Naive thymus-derived CD4-positive, alpha-beta T cell (primary cell): ENCODE data around the gene ADGRG3. TPM values are rescaled to one million over a fixed set of nuclear protein-coding genes. Genes with fewer than 3 reads are reported as not detected.

Experiments
- ATAC-seq: fragments of 150-1000 bp; cut with Tn5 transposase; 2 replicates; pipeline ENCODE4 v1.10.0; 2021; ENCODE audit warnings: mild to moderate bottlenecking, moderate library complexity
- CTCF ChIA-PET: fragments of 350-600 bp; sonication (Branson Sonifier 250); formaldehyde crosslinking; loops from one replicate; lab custom pipeline; 2021; ENCODE audit warnings: antibody characterized with exemption; lab: Charles Lee
- POLR2A ChIA-PET: fragments of 350-600 bp; sonication (Branson Sonifier 250); formaldehyde crosslinking; loops from one replicate; lab custom pipeline; 2021; ENCODE audit warnings: antibody characterized with exemption, inconsistent platforms; lab: Charles Lee
- DNase-seq, 9 donors: peaks; one replicate each; pipeline versions ENCODE4 v3.0.0 to v3.0.0-alpha.2; 2020 to 2022; ENCODE audit warnings: mixed read lengths in 1 of 9
- H3K27ac ChIP-seq: one replicate; pipeline ENCODE4 v1.7.0; 2013; ENCODE audit warnings: mild to moderate bottlenecking, low read depth, low read length, moderate library complexity
- H3K27me3 ChIP-seq, 2 donors: one replicate each; pipeline ENCODE4 v1.7.0; 2013; ENCODE audit warnings: low read length in 2 of 2, mild to moderate bottlenecking in 2 of 2, moderate library complexity in 2 of 2; ENCODE audit not compliant: control insufficient read depth in 2 of 2, insufficient read depth in 2 of 2
- H3K36me3 ChIP-seq, 3 experiments: 1 replicate in 2 of 3; 2 replicates in 1 of 3; pipeline ENCODE4 v1.7.0; 2013; ENCODE audit warnings: low read length in 3 of 3, mild to moderate bottlenecking in 3 of 3, moderate library complexity in 1 of 3; ENCODE audit not compliant: insufficient read depth in 3 of 3, control insufficient read depth in 2 of 3
- H3K4me1 ChIP-seq, 2 donors: one replicate each; pipeline ENCODE4 v1.7.0; 2013; ENCODE audit warnings: low read length in 2 of 2, mild to moderate bottlenecking in 2 of 2, moderate library complexity in 1 of 2; ENCODE audit not compliant: control insufficient read depth in 2 of 2, insufficient read depth in 2 of 2
- H3K4me3 ChIP-seq: 2 replicates; pipeline ENCODE4 v1.7.0; 2013; ENCODE audit warnings: mild to moderate bottlenecking, low read length
- H3K9me3 ChIP-seq, 3 experiments: 1 replicate in 2 of 3; 2 replicates in 1 of 3; pipeline ENCODE4 v1.7.0; 2013; ENCODE audit warnings: low read length in 3 of 3; ENCODE audit not compliant: control insufficient read depth in 2 of 3
- H3K27ac Mint-ChIP-seq, 9 donors: one replicate each; pipeline ENCODE4 v1.8.0; 2020 to 2022; ENCODE audit warnings: mixed read lengths in 9 of 9, mild to moderate bottlenecking in 8 of 9, moderate library complexity in 5 of 9, inconsistent platforms in 2 of 9
- H3K27me3 Mint-ChIP-seq, 5 donors: one replicate each; pipeline ENCODE4 v1.8.0; 2021 to 2022; ENCODE audit warnings: mixed read lengths in 5 of 5, mild to moderate bottlenecking in 1 of 5
- H3K36me3 Mint-ChIP-seq, 5 donors: one replicate each; pipeline ENCODE4 v1.8.0; 2020 to 2022; ENCODE audit warnings: mixed read lengths in 5 of 5, mild to moderate bottlenecking in 3 of 5, inconsistent platforms in 1 of 5
- H3K4me1 Mint-ChIP-seq, 7 donors: one replicate each; pipeline ENCODE4 v1.8.0; 2020 to 2022; ENCODE audit warnings: mixed read lengths in 7 of 7, mild to moderate bottlenecking in 3 of 7, inconsistent platforms in 1 of 7
- H3K4me3 Mint-ChIP-seq, 10 donors: one replicate each; pipeline ENCODE4 v1.8.0; 2020 to 2022; ENCODE audit warnings: mild to moderate bottlenecking in 10 of 10, mixed read lengths in 10 of 10, moderate library complexity in 6 of 10, inconsistent platforms in 2 of 10
- H3K9me3 Mint-ChIP-seq, 11 donors: one replicate each; pipeline ENCODE4 v1.8.0; 2020 to 2022; ENCODE audit warnings: mixed read lengths in 11 of 11, mild to moderate bottlenecking in 4 of 11, inconsistent platforms in 1 of 11, moderate library complexity in 1 of 11
- intact Hi-C, 2 donors: fragments of 100-400 bp; cut with micrococcal nuclease; formaldehyde crosslinking; loops; one replicate each; pipeline ENCODE4 v1.15.1; 2023
- polyA plus RNA-seq, 2 donors: library from polyadenylated mRNA; unstranded; fragments of 300-500 nt; fragmentation: Illumina TruSeq; gene quantifications; one replicate each; pipeline ENCODE4 v1.2.3, GENCODE V29; 2021
- total RNA-seq, 6 experiments: library from RNA in 5 of 6; stranded (reverse) in 5 of 6; gene quantifications; 1 replicate in 5 of 6; 2 replicates in 1 of 6; pipeline ENCODE4 v1.2.3 and lab custom pipeline; 2021 to 2026

Gene ADGRG3
- total and polyA plus RNA-seq, 7 experiments from 2014 or later, result 4.9 to 14.1 TPM; not detected in 5

GRCh38 chr16:57736419-57737351 lies 68.6 kb downstream of the ADGRG3 start:
- Histone ChIP-seq H3K36me3 (peaks cover 0 to 5% (median 0%) of the 10 kb centered on the region in 3 experiments), H3K9me3 (no peaks in the 10 kb centered on the region), H3K4me3 (peak overlapping the region; percentile 93), H3K4me1 (peaks cover 12 to 14% of the 10 kb centered on the region in 2 donors), H3K27ac (peak overlapping the region; percentile 76), H3K27me3 (no peaks in the 10 kb centered on the region)
- H3K9me3 Mint-ChIP-seq, result peaks cover 0 to 16% (median 6%) of the 10 kb centered on the region in 11 donors
- ATAC-seq, result no peak
- peaks cover 14 to 38% (median 26%) of the 10 kb centered on the region in 7 donors for H3K4me1 Mint-ChIP-seq
- peak overlapping the region; percentile 81 to 98 (median 93) for H3K27ac Mint-ChIP-seq
- no peaks in the 10 kb centered on the region for H3K27me3 Mint-ChIP-seq
- H3K4me3 Mint-ChIP-seq, result peak overlapping the region; percentile 90 to 99 (median 96)
- H3K36me3 Mint-ChIP-seq, result peaks cover 0 to 13% (median 11%) of the 10 kb centered on the region in 5 donors
- DNase-seq, result peak in 8 of 9 donors; percentile 36 to 70 (median 48)
- CTCF ChIA-PET, result interaction anchor here (0.5 to 1.4 kb wide), 7 partner anchors 19 to 288 kb away, joined by 3 to 5 read pairs (median 3); no protein-coding TSS in a partner anchor
- intact Hi-C loops, result loop anchor here (1.0 to 10.0 kb wide), 9 partner anchors 21 to 1312 kb away; partner anchors contain the start of genes AMFR (in 1 of the 2), DRC7 (in 1 of the 2) and HERPUD1 (in 1 of the 2)
- POLR2A ChIA-PET, result interaction anchor here (0.6 to 1.5 kb wide), 5 partner anchors 10 to 501 kb away, joined by 3 to 6 read pairs (median 3); partner anchors contain the start of genes CIAPIN1 and COQ9

- Mint-ChIP-seq H3K27me3 (no peaks in the 10 kb centered on the region), H3K27ac (no peak overlapping the region)
- CTCF ChIA-PET, result no interaction called here
Observed at GRCh38 chr16:57738844-57739243, 70.7 kb downstream of the ADGRG3 start.

More at GRCh38 chr16:57738844-57739243, 70.7 kb downstream of the ADGRG3 start:
- no peaks in the 10 kb centered on the region for H3K9me3 ChIP-seq
- POLR2A ChIA-PET, result no interaction called here
- Mint-ChIP-seq H3K4me1 (peaks cover 14 to 30% (median 19%) of the 10 kb centered on the region in 7 donors), H3K4me3 (no peak overlapping the region), H3K9me3 (peaks cover 0 to 6% (median 0%) of the 10 kb centered on the region in 11 donors), H3K36me3 (peaks cover 0 to 11% (median 2%) of the 10 kb centered on the region in 5 donors)
- ATAC-seq, result no peak
- no peak overlapping the region for H3K4me3 ChIP-seq
- no peaks in the 10 kb centered on the region for H3K27me3 ChIP-seq
- H3K36me3 ChIP-seq, result peaks cover 0 to 13% (median 0%) of the 10 kb centered on the region in 3 experiments
- H3K27ac ChIP-seq, result no peak overlapping the region
- no peak for DNase-seq
- peaks cover 12 to 14% of the 10 kb centered on the region in 2 donors for H3K4me1 ChIP-seq
- intact Hi-C loops, result loop anchor here (5.0 to 10.0 kb wide), 6 partner anchors 47 to 1314 kb away; partner anchors contain the start of genes AMFR (in 1 of the 2), DRC7 (in 1 of the 2) and HERPUD1 (in 1 of the 2)

Other genes starting within 250 kb of the ADGRG3 start
- 10 to 100 TPM; 33.6 to 52.8 (median 35.8) TPM for gene CIAPIN1, start 220.9 kb upstream of the ADGRG3 start, total RNA-seq
- gene CIAPIN1, start 220.9 kb upstream of the ADGRG3 start, polyA plus RNA-seq, result 100 to 1,000 TPM in 1 of 2 donors, 10 to 100 TPM in 1; 65.2 to 119 TPM
- 10 to 100 TPM; 16.4 to 45.4 (median 36.6) TPM for gene COQ9, start 220.8 kb upstream of the ADGRG3 start, total RNA-seq
- 10 to 100 TPM; 25.7 to 51.7 TPM for gene COQ9, start 220.8 kb upstream of the ADGRG3 start, polyA plus RNA-seq
- 10 to 100 TPM; 63.4 to 96.3 (median 81.4) TPM for gene POLR2C, start 205.6 kb upstream of the ADGRG3 start, total RNA-seq
- gene POLR2C, start 205.6 kb upstream of the ADGRG3 start, polyA plus RNA-seq, result 10 to 100 TPM; 45.0 to 55.7 TPM
- gene DOK4, start 181.8 kb upstream of the ADGRG3 start, total RNA-seq, result 1 to 10 TPM; 2.2 to 4.0 (median 2.9) TPM
- 1 to 10 TPM; 1.6 to 4.6 TPM for gene DOK4, start 181.8 kb upstream of the ADGRG3 start, polyA plus RNA-seq
- gene CCDC102A, start 131.7 kb upstream of the ADGRG3 start, total RNA-seq, result 10 to 100 TPM in 1 of 5 experiments, 1 to 10 TPM in 4; 3.5 to 12.7 (median 7.1) TPM
- 1 to 10 TPM; 3.0 to 9.4 TPM for gene CCDC102A, start 131.7 kb upstream of the ADGRG3 start, polyA plus RNA-seq
- 10 to 100 TPM in 2 of 5 experiments, 1 to 10 TPM in 1, under 1 TPM in 2; 0.67 to 16.1 (median 2.7) TPM for gene ADGRG5, start 125.7 kb upstream of the ADGRG3 start, total RNA-seq
- gene ADGRG5, start 125.7 kb upstream of the ADGRG3 start, polyA plus RNA-seq, result 1 to 10 TPM in 1 of 2 donors, under 1 TPM in 1; 0.43 to 1.3 TPM
- gene ADGRG1, start 39.7 kb upstream of the ADGRG3 start, total RNA-seq, result 10 to 100 TPM in 2 of 5 experiments, 1 to 10 TPM in 2, under 1 TPM in 1; 0.67 to 96.0 (median 5.0) TPM
- gene ADGRG1, start 39.7 kb upstream of the ADGRG3 start, polyA plus RNA-seq, result under 1 TPM; 0.07 to 0.67 TPM
- not detected for gene DRC7, start 26.5 kb downstream of the ADGRG3 start, total RNA-seq
- not detected for gene DRC7, start 26.5 kb downstream of the ADGRG3 start, polyA plus RNA-seq
- gene KATNB1, start 67.5 kb downstream of the ADGRG3 start, total RNA-seq, result 10 to 100 TPM; 20.4 to 30.4 (median 26.0) TPM
- 10 to 100 TPM; 25.2 to 32.9 TPM for gene KATNB1, start 67.5 kb downstream of the ADGRG3 start, polyA plus RNA-seq
- 1 to 10 TPM in 2 of 5 experiments, under 1 TPM in 2, not detected in 1; 0.73 to 9.2 (median 1.6) TPM for gene KIFC3, start 134.2 kb downstream of the ADGRG3 start, total RNA-seq
- not detected for gene KIFC3, start 134.2 kb downstream of the ADGRG3 start, polyA plus RNA-seq